SK-N-SH (cell line): ENCODE data around the gene DCLRE1A. TPM values are rescaled to one million over a fixed set of nuclear protein-coding genes. Genes with fewer than 3 reads are reported as not detected.

Source experiments
- CTCF ChIA-PET: fragments of 300-600, 350-600 bp; formaldehyde crosslinking; extraction: SDS; loops from one replicate; lab custom pipeline; 2021; lab: Yijun Ruan, JAX
- POLR2A ChIA-PET: fragments of 350-600 bp; sonication (Branson Sonifier 250); formaldehyde crosslinking; extraction: SDS; loops from one replicate; lab custom pipeline; 2020; ENCODE audit warnings: antibody characterized with exemption, inconsistent platforms; lab: Yijun Ruan, JAX
- DNase-seq: peaks from one replicate; pipeline ENCODE4 v3.0.0; 2012
- H2AFZ ChIP-seq: fragments of 200-600 bp; sonication (generic); 2 replicates; pipeline ENCODE4 v1.8.1; 2016; ENCODE audit warnings: antibody characterized with exemption, mild to moderate bottlenecking, low read depth
- H3F3A ChIP-seq: fragments of 200-600 bp; sonication (generic); replicated peaks from 2 replicates; pipeline ENCODE3; 2016; ENCODE audit warnings: antibody characterized with exemption, mild to moderate bottlenecking; ENCODE audit not compliant: insufficient read depth
- H3K27ac ChIP-seq, 2 experiments: fragments of 200-500 bp in 1 of 2; fragments of 200-600 bp in 1 of 2; sonication (Bioruptor generic) in 1 of 2; sonication (generic), shearing (Covaris generic) in 1 of 2; 2 replicates each; pipeline versions ENCODE4 v1.5.1 to v1.6.1; 2014 to 2016; ENCODE audit warnings: low read depth in 2 of 2, inconsistent platforms in 1 of 2, low read length in 1 of 2, mild to moderate bottlenecking in 1 of 2, mixed read lengths in 1 of 2
- H3K27me3 ChIP-seq: fragments of 200-600 bp; sonication (generic), shearing (Covaris generic); 2 replicates; pipeline ENCODE4 v1.6.1; 2016; ENCODE audit warnings: mixed run types; ENCODE audit not compliant: insufficient read depth
- H3K36me3 ChIP-seq, 2 experiments: fragments of 200-500 bp in 1 of 2; fragments of 200-600 bp in 1 of 2; sonication (Bioruptor generic) in 1 of 2; sonication (generic) in 1 of 2; replicated peaks in 1 of 2; 2 replicates each; pipeline versions ENCODE3 to v1.5.1; 2014 to 2016; ENCODE audit warnings: low read length in 1 of 2, mild to moderate bottlenecking in 1 of 2; ENCODE audit not compliant: insufficient read depth in 2 of 2, control insufficient read depth in 1 of 2
- H3K4me1 ChIP-seq, 2 experiments: fragments of 200-500 bp in 1 of 2; fragments of 200-600 bp in 1 of 2; sonication (Bioruptor generic) in 1 of 2; sonication (generic), shearing (Covaris generic) in 1 of 2; 2 replicates each; pipeline versions ENCODE4 v1.5.1 to v1.6.1; 2014 to 2016; ENCODE audit warnings: low read depth in 1 of 2, low read length in 1 of 2, mixed run types in 1 of 2; ENCODE audit not compliant: insufficient read depth in 2 of 2, control insufficient read depth in 1 of 2
- H3K4me2 ChIP-seq: fragments of 200-600 bp; sonication (generic), shearing (Covaris generic); 2 replicates; pipeline ENCODE4 v1.6.1; 2017; ENCODE audit warnings: mixed run types
- H3K4me3 ChIP-seq, 2 experiments: fragments of 200-500 bp in 1 of 2; fragments of 200-600 bp in 1 of 2; sonication (Bioruptor generic) in 1 of 2; sonication (generic), shearing (Covaris generic) in 1 of 2; 2 replicates each; pipeline versions ENCODE4 v1.5.1 to v1.8.1; 2014 to 2016; ENCODE audit warnings: low read depth in 2 of 2, inconsistent platforms in 1 of 2, low read length in 1 of 2, mild to moderate bottlenecking in 1 of 2, mixed read lengths in 1 of 2, moderate library complexity in 1 of 2
- H3K79me2 ChIP-seq: fragments of 200-600 bp; sonication (generic); 2 replicates; pipeline ENCODE4 v1.8.1; 2017; ENCODE audit warnings: mild to moderate bottlenecking; ENCODE audit not compliant: insufficient read depth
- H3K9ac ChIP-seq: fragments of 200-600 bp; sonication (generic); 2 replicates; pipeline ENCODE4 v1.6.1; 2017; ENCODE audit warnings: mixed run types
- H3K9me2 ChIP-seq: fragments of 200-600 bp; sonication (generic); 2 replicates; pipeline ENCODE4 v1.6.1; 2017; ENCODE audit warnings: mixed run types
- H3K9me3 ChIP-seq: fragments of 200-600 bp; sonication (generic); 2 replicates; pipeline ENCODE4 v1.6.1; 2017; ENCODE audit warnings: mixed run types, mild to moderate bottlenecking, moderate library complexity
- H4K20me1 ChIP-seq: fragments of 200-600 bp; sonication (generic); 2 replicates; pipeline ENCODE4 v1.6.1; 2017; ENCODE audit warnings: mild to moderate bottlenecking, mixed run types; ENCODE audit not compliant: insufficient read depth
- CHD2 ChIP-seq: fragments of 150-350 bp; IDR thresholded peaks from 2 replicates; pipeline ENCODE4 v1.6.1; 2018; ENCODE audit warnings: low read length; ENCODE audit not compliant: partially characterized antibody
- ELF1 ChIP-seq: IDR thresholded peaks from 2 replicates; pipeline ENCODE4 v1.4.0; 2012
- EP300 ChIP-seq, 2 experiments: IDR thresholded peaks; 2 replicates each; pipeline versions ENCODE4 v1.4.0 to v1.6.1; 2012; ENCODE audit warnings: borderline replicate concordance in 1 of 2, low read depth in 1 of 2, low read length in 1 of 2
- EZH2phosphoT487 ChIP-seq: fragments of 200-600 bp; sonication (generic); IDR thresholded peaks from 2 replicates; pipeline ENCODE4 v1.6.1; 2017; ENCODE audit warnings: low read depth, mixed run types, mild to moderate bottlenecking, antibody characterized with exemption, moderate library complexity, borderline replicate concordance
- FOXJ3 ChIP-seq: sonication (generic); formaldehyde crosslinking; IDR thresholded peaks from 2 replicates; pipeline ENCODE4 v1.5.1; 2020; ENCODE audit warnings: mild to moderate bottlenecking, missing genetic modification reagents
- FOXM1 ChIP-seq: IDR thresholded peaks from 2 replicates; pipeline ENCODE4 v1.4.0; 2012; ENCODE audit warnings: low read depth, mild to moderate bottlenecking
- JUND ChIP-seq: IDR thresholded peaks from 2 replicates; pipeline ENCODE4 v1.4.0; 2012
- MXI1 ChIP-seq: IDR thresholded peaks from 2 replicates; pipeline ENCODE4 v1.6.1; 2012; ENCODE audit warnings: mild to moderate bottlenecking, low read depth, low read length, improper control_type of control experiment
- NFIC ChIP-seq: IDR thresholded peaks from 2 replicates; pipeline ENCODE4 v1.4.0; 2012; ENCODE audit warnings: borderline replicate concordance
- RFX5 ChIP-seq: IDR thresholded peaks from 2 replicates; pipeline ENCODE4 v1.6.1; 2012; ENCODE audit warnings: mild to moderate bottlenecking, improper control_type of control experiment, low read length
- RXRA ChIP-seq: IDR thresholded peaks from 2 replicates; pipeline ENCODE4 v1.4.0; 2012; ENCODE audit warnings: low read depth, mild to moderate bottlenecking, borderline replicate concordance
- SIN3A ChIP-seq: IDR thresholded peaks from 2 replicates; pipeline ENCODE4 v1.6.1; 2012; ENCODE audit warnings: low read depth, mild to moderate bottlenecking, low read length, moderate library complexity, borderline replicate concordance
- SMC3 ChIP-seq: IDR thresholded peaks from 2 replicates; pipeline ENCODE4 v1.6.1; 2012; ENCODE audit warnings: low read depth, low read length, improper control_type of control experiment
- TAF1 ChIP-seq: IDR thresholded peaks from 2 replicates; pipeline ENCODE4 v1.6.1; 2012; ENCODE audit warnings: low read depth, mild to moderate bottlenecking, low read length, moderate library complexity, borderline replicate concordance
- WGBS: methylation state at CpG from one replicate; pipeline ENCODE4 v1.1.6; 2017; ENCODE audit warnings: low lambda C conversion rate; 5-methylcytosine and 5-hydroxymethylcytosine counted together
- polyA plus RNA-seq, 3 experiments: library from polyadenylated mRNA; depleted of rRNA; stranded (reverse); fragments of >200 nt; gene quantifications; 2 replicates each; pipeline ENCODE4 v1.2.3, GENCODE V29; 2012
- TF ChIP-seq, protein P1 (sequence below): fragments of 150-350 bp; IDR thresholded peaks from 2 replicates; pipeline ENCODE4 v1.6.1; 2017; ENCODE audit warnings: antibody characterized with exemption, low read length, low read depth, borderline replicate concordance
- TF ChIP-seq, protein P2 (sequence below): fragments of 150-350 bp; IDR thresholded peaks from 2 replicates; pipeline ENCODE4 v1.6.1; 2016; ENCODE audit warnings: mild to moderate bottlenecking, low read depth, low read length
- TF ChIP-seq, protein P3 (sequence below): IDR thresholded peaks from 2 replicates; pipeline ENCODE4 v1.6.1; 2012; ENCODE audit warnings: mild to moderate bottlenecking, low read depth, low read length, moderate library complexity
- TF ChIP-seq, protein P4 (sequence below): fragments of 200-600 bp; sonication (generic); IDR thresholded peaks from 2 replicates; pipeline ENCODE4 v1.6.1; 2017; ENCODE audit warnings: antibody characterized with exemption, mild to moderate bottlenecking, moderate library complexity

Gene DCLRE1A
- polyA plus RNA-seq, 1 of the 3 experiments (the other 2 are of a cell fraction) = 2.6 TPM

DNA sequence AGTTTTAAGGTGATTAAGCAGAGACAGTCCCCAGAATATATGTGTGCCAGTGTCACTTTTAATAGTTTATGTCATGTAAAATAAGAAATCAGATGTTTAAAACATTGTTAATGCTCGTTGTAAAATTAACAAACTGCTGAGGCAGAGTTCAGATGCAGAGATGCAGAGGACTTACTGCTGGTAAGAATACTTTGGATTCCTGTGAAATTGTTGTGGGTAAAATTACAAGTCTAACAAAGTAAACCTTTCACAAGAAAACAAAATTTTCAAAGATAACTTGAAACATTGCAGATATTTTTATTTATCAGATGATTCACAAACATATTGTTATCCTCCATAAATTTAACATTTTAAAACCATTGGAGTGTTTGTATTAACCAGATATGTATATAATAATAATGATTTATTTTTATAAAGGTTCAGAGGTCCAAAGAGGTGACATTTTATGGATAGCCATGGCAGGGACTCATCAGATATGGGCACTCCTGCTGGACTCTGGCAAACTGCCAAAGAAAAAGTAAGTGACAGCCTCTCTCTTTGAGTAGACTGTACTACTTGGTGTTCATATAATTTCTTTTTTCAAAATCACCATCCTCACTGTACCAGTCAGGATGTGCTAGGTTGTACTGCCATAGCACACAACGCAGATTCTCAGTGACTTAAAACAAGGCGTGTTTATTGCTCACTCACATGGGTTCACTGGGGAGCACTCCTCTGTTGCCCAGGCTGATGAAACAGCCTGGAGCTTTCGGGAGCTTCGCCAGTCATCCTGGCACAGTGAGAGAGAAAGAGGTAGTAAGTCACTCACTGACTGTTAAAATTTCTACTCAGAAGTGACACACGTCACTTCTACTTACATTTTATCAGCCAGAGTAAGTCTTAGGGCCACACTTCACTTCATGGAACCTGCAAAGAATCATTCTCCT is 44.1 kb upstream of the DCLRE1A start:
- H3K36me3 ChIP-seq = peaks cover 18 to 37% of the 10 kb centered on the region in 2 experiments
- peaks cover 3% of the 10 kb centered on the region for H3F3A ChIP-seq
- H3K9me2 ChIP-seq = no peaks in the 10 kb centered on the region
- H2AFZ ChIP-seq = no peak overlapping the region
- H3K9me3 ChIP-seq = no peaks in the 10 kb centered on the region
- no peaks in the 10 kb centered on the region for H4K20me1 ChIP-seq
- H3K79me2 ChIP-seq = no peaks in the 10 kb centered on the region; the same call in 1 of the 2 replicates
- no peak overlapping the region for H3K4me2 ChIP-seq
- H3K27ac ChIP-seq = peak overlapping the region in 1 of 2 experiments; percentile 22; a peak in 2 of 4 replicates
- peak; percentile 15 for DNase-seq
- no peak for TF ChIP-seq SIN3A
- TF ChIP-seq TAF1 = no peak
- TF ChIP-seq NFIC = peak; percentile 44; the same call in 1 of the 2 replicates
- TF ChIP-seq, all 33 proteins: peak for 1
- CTCF ChIA-PET = interaction anchor here (0.6 to 1.6 kb wide), 2 partner anchors 10 to 15 kb away, joined by 3 read pairs; no protein-coding TSS in a partner anchor
- Histone ChIP-seq H3K4me1 (peaks cover 5 to 15% of the 10 kb centered on the region in 2 experiments; a peak in 3 of 4 replicates), H3K27me3 (no peaks in the 10 kb centered on the region), H3K9ac (no peak overlapping the region), H3K4me3 (no peak overlapping the region)
- POLR2A ChIA-PET = no interaction called here
- 96% methylated on average over 6 of the region's 6 CpGs for WGBS

DNA sequence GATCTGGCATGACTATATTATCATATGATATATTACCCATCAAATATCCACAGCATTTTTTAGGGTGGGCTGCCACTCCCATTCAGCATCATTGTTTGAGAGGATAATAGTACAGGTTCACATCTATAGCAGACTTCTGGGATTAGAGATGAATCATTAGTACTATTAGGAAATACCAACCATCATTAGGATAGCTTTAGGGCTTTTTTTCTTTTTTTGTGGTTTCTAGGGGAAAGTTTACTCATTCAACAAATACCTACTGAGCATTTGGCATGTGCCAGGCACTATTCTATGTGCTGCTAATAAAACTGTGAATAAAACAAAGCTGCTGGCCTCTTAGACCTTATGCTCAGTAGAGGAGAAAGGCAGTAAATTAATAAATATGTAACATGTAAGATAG is 41.1 kb upstream of the DCLRE1A start:
- no peaks in the 10 kb centered on the region for H3K9me2 ChIP-seq
- POLR2A ChIA-PET = no interaction called here
- H3K4me2 ChIP-seq = peak overlapping the region; percentile 24; the same call in 1 of the 2 replicates
- H3K79me2 ChIP-seq = no peaks in the 10 kb centered on the region; the same call in 1 of the 2 replicates
- DNase-seq = no peak
- H3K9me3 ChIP-seq = no peaks in the 10 kb centered on the region
- H3K36me3 ChIP-seq = peaks cover 10 to 11% of the 10 kb centered on the region in 2 experiments
- no peak overlapping the region for H3K9ac ChIP-seq
- peaks cover 5 to 15% of the 10 kb centered on the region in 2 experiments; a peak in 3 of 4 replicates for H3K4me1 ChIP-seq
- CTCF ChIA-PET = no interaction called here
- H3F3A ChIP-seq = peaks cover 3% of the 10 kb centered on the region
- H3K27me3 ChIP-seq = no peaks in the 10 kb centered on the region
- no peak overlapping the region for H2AFZ ChIP-seq
- H4K20me1 ChIP-seq = no peaks in the 10 kb centered on the region
- H3K27ac ChIP-seq = peak overlapping the region in 1 of 2 experiments; percentile 15; a peak in 2 of 4 replicates
- H3K4me3 ChIP-seq = no peak overlapping the region
- no peak for TF ChIP-seq RFX5
- TF ChIP-seq, protein P1, sequence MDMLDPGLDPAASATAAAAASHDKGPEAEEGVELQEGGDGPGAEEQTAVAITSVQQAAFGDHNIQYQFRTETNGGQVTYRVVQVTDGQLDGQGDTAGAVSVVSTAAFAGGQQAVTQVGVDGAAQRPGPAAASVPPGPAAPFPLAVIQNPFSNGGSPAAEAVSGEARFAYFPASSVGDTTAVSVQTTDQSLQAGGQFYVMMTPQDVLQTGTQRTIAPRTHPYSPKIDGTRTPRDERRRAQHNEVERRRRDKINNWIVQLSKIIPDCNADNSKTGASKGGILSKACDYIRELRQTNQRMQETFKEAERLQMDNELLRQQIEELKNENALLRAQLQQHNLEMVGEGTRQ = no peak
- no peak for TF ChIP-seq ELF1
- TF ChIP-seq FOXJ3 (CRISPR knock-in tag) = no peak
- TF ChIP-seq NFIC = no peak
- TF ChIP-seq, protein P2, sequence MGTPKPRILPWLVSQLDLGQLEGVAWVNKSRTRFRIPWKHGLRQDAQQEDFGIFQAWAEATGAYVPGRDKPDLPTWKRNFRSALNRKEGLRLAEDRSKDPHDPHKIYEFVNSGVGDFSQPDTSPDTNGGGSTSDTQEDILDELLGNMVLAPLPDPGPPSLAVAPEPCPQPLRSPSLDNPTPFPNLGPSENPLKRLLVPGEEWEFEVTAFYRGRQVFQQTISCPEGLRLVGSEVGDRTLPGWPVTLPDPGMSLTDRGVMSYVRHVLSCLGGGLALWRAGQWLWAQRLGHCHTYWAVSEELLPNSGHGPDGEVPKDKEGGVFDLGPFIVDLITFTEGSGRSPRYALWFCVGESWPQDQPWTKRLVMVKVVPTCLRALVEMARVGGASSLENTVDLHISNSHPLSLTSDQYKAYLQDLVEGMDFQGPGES = no peak
- TF ChIP-seq, protein P3, sequence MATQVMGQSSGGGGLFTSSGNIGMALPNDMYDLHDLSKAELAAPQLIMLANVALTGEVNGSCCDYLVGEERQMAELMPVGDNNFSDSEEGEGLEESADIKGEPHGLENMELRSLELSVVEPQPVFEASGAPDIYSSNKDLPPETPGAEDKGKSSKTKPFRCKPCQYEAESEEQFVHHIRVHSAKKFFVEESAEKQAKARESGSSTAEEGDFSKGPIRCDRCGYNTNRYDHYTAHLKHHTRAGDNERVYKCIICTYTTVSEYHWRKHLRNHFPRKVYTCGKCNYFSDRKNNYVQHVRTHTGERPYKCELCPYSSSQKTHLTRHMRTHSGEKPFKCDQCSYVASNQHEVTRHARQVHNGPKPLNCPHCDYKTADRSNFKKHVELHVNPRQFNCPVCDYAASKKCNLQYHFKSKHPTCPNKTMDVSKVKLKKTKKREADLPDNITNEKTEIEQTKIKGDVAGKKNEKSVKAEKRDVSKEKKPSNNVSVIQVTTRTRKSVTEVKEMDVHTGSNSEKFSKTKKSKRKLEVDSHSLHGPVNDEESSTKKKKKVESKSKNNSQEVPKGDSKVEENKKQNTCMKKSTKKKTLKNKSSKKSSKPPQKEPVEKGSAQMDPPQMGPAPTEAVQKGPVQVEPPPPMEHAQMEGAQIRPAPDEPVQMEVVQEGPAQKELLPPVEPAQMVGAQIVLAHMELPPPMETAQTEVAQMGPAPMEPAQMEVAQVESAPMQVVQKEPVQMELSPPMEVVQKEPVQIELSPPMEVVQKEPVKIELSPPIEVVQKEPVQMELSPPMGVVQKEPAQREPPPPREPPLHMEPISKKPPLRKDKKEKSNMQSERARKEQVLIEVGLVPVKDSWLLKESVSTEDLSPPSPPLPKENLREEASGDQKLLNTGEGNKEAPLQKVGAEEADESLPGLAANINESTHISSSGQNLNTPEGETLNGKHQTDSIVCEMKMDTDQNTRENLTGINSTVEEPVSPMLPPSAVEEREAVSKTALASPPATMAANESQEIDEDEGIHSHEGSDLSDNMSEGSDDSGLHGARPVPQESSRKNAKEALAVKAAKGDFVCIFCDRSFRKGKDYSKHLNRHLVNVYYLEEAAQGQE = no peak
- peak; percentile 69 for TF ChIP-seq JUND
- TF ChIP-seq SMC3 = no peak
- TF ChIP-seq RXRA = 0 out of 2 replicates have a peak, but pooled peaks have one; percentile 23
- TF ChIP-seq CHD2 = no peak
- no peak for TF ChIP-seq MXI1
- TF ChIP-seq, protein P4, sequence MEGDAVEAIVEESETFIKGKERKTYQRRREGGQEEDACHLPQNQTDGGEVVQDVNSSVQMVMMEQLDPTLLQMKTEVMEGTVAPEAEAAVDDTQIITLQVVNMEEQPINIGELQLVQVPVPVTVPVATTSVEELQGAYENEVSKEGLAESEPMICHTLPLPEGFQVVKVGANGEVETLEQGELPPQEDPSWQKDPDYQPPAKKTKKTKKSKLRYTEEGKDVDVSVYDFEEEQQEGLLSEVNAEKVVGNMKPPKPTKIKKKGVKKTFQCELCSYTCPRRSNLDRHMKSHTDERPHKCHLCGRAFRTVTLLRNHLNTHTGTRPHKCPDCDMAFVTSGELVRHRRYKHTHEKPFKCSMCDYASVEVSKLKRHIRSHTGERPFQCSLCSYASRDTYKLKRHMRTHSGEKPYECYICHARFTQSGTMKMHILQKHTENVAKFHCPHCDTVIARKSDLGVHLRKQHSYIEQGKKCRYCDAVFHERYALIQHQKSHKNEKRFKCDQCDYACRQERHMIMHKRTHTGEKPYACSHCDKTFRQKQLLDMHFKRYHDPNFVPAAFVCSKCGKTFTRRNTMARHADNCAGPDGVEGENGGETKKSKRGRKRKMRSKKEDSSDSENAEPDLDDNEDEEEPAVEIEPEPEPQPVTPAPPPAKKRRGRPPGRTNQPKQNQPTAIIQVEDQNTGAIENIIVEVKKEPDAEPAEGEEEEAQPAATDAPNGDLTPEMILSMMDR = no peak
- no peak for TF ChIP-seq EZH2phosphoT487
- TF ChIP-seq EP300 (IDR thresholded peaks at IDR 0.05; ENCODE audit: borderline replicate concordance in 1 of 2, low read depth in 1 of 2, low read length in 1 of 2) = peak in 1 of 2 experiments; percentile 21; a peak in 2 of 4 replicates
- TF ChIP-seq FOXM1 = no peak
